Stimulated activated CD4-positive, alpha-beta T cell treated with anti-CD3 and anti-CD28 coated beads, TNF-alpha, amount 100 ng/mL, for 1 hour (primary cell): Measurements from ENCODE around the gene PIGM.
A peak's percentile ranks its signal among the peaks of the same experiment; 100 is the strongest.
"Not testable (repeated sequence)": the region's sequence is repeated elsewhere in the genome, so short reads cannot be mapped to it uniquely, and the experiment has no call there.

ENCODE experiments used
- DNase-seq, 3 donors: peaks; one replicate each; pipeline ENCODE4 v3.0.0-alpha.2; 2020; ENCODE audit warnings: low read depth in 3 of 3, low spot score in 1 of 3

The PIGM gene

GRCh38 chr1:160061369-160062229, 29.8 kb upstream of the PIGM start:
- no peak for DNase-seq

- DNase-seq: no peak
Measured at GRCh38 chr1:160058087-160058486, 26.3 kb upstream of the PIGM start.

GRCh38 chr1:160056648-160057169, 24.9 kb upstream of the PIGM start:
- DNase-seq: no peak

GRCh38 chr1:160053548-160054365, 22.0 kb upstream of the PIGM start:
- no peak for DNase-seq

GRCh38 chr1:160052936-160053335, 21.1 kb upstream of the PIGM start:
- no peak for DNase-seq

GRCh38 chr1:160050619-160051018, 18.8 kb upstream of the PIGM start:
- no peak for DNase-seq

GRCh38 chr1:160050182-160050581, 18.4 kb upstream of the PIGM start:
- DNase-seq: not testable (repeated sequence)

- DNase-seq: no peak
Measured at GRCh38 chr1:160049101-160049500, 17.3 kb upstream of the PIGM start.

- DNase-seq: no peak
Measured at GRCh38 chr1:160048335-160048734, 16.5 kb upstream of the PIGM start.

- no peak for DNase-seq
Measured at GRCh38 chr1:160047111-160047991, 15.6 kb upstream of the PIGM start.

- DNase-seq: peak in 1 of 3 donors; percentile 9
Measured at GRCh38 chr1:160046494-160047110, 14.8 kb upstream of the PIGM start.

- DNase-seq: no peak
Measured at GRCh38 chr1:160045653-160046052, 13.9 kb upstream of the PIGM start.

GRCh38 chr1:160043543-160043942, 11.8 kb upstream of the PIGM start:
- no peak for DNase-seq

GRCh38 chr1:160040476-160040875, 8.7 kb upstream of the PIGM start:
- no peak for DNase-seq

- DNase-seq: no peak
Measured at GRCh38 chr1:160032165-160032820, 503 bp upstream of the PIGM start.

GRCh38 chr1:160030657-160031364, 979 bp downstream of the PIGM start:
- no peak for DNase-seq

GRCh38 chr1:160028426-160028825, 3.4 kb downstream of the PIGM start:
- DNase-seq: no peak

GRCh38 chr1:160025314-160025713, 6.5 kb downstream of the PIGM start:
- no peak for DNase-seq

- no peak for DNase-seq
Measured at GRCh38 chr1:160024195-160024905, 7.4 kb downstream of the PIGM start.
